Mononuclear cell (primary cell): ENCODE data around the gene CERS1. TPM values are rescaled to one million over a fixed set of nuclear protein-coding genes. Genes with fewer than 3 reads are reported as not detected.

Experiments used
- H3K27me3 ChIP-seq: 2 replicates; pipeline ENCODE4 v1.6.0; 2011; ENCODE audit warnings: low read length, control low read depth; ENCODE audit not compliant: insufficient read depth
- H3K4me1 ChIP-seq: 2 replicates; pipeline ENCODE4 v1.5.1; 2011; ENCODE audit warnings: mild to moderate bottlenecking, low read length, control low read depth; ENCODE audit not compliant: insufficient read depth
- H3K4me3 ChIP-seq: 2 replicates; pipeline ENCODE4 v1.5.1; 2011; ENCODE audit warnings: mild to moderate bottlenecking, low read length, moderate library complexity
- H3K9me3 ChIP-seq: 2 replicates; pipeline ENCODE4 v1.5.1; 2011; ENCODE audit warnings: low read depth, mild to moderate bottlenecking, control low read depth, low read length
- total RNA-seq: library from RNA; depleted of rRNA; stranded (reverse); fragments of >200 nt; gene quantifications from one replicate; pipeline ENCODE4 v1.2.3, GENCODE V29; 2012

The CERS1 gene
- total RNA-seq, 1 donor, result not detected

DNA sequence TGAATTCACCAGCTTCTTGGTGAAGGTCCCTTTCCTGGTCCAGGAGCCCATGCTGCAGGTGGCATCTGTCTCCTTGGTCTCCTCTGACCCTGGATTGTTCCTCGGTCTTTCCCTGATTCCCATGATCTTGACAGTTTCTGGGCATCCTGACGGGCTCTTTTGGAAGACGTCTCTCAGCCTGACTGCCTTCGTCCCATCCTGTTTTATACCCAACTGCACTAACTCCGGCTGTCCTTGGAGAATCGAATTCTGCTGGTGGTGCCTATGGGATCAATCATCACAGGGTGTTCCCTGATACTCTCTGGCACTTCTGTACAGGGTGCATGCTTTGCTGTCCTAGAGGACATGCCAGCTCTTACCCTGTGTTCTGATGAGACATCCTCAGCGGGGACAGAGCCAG lies 19.1 kb downstream of the CERS1 start:
- Histone ChIP-seq H3K9me3 (no peaks in the 10 kb centered on the region), H3K4me3 (no peak overlapping the region), H3K4me1 (no peaks in the 10 kb centered on the region), H3K27me3 (no peaks in the 10 kb centered on the region)

DNA sequence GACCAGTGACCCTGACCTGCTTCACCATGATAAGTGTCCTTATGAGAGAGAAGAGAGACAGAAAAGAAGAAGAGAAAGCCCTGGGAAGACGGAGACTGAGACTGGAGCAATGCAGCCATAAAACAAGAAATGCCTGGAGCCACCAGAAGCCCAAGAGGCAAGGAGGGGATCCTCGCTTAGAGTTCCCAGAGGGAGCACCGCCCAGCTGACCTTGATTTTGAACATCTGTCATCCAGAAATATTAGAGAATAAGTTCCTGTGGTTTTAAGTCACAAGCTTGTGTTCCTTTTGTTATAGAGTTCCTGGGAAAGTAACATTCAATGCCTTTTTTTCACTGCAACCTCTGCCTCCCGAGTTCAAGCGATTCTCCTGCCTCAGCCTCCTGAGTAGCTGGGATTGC lies 20.2 kb downstream of the CERS1 start:
- H3K9me3 ChIP-seq, result no peaks in the 10 kb centered on the region
- no peaks in the 10 kb centered on the region for H3K27me3 ChIP-seq
- H3K4me3 ChIP-seq, result no peak overlapping the region
- H3K4me1 ChIP-seq, result no peaks in the 10 kb centered on the region

DNA sequence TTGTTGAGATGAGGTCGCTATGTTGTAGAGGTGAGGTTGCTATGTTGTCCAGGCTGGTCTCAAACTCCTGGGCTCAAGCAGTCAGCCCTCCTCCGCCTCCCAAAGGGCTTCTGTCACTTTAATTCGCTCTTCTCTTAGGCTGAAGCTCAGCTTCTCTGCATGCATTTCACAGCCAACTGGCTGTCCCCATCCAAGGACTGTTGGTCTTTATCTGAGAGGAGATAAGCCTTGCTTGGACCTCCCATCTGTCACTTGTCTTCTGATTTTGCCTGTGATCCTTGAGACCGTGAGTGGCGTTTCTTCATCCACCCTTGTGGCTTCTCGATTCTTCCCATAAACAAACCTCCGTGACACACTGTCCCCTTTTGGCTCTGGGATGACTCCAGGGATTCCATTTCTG lies 24.4 kb downstream of the CERS1 start:
- no peak overlapping the region for H3K4me3 ChIP-seq
- no peaks in the 10 kb centered on the region for H3K9me3 ChIP-seq
- H3K27me3 ChIP-seq, result no peaks in the 10 kb centered on the region
- peaks cover 4% of the 10 kb centered on the region for H3K4me1 ChIP-seq

DNA sequence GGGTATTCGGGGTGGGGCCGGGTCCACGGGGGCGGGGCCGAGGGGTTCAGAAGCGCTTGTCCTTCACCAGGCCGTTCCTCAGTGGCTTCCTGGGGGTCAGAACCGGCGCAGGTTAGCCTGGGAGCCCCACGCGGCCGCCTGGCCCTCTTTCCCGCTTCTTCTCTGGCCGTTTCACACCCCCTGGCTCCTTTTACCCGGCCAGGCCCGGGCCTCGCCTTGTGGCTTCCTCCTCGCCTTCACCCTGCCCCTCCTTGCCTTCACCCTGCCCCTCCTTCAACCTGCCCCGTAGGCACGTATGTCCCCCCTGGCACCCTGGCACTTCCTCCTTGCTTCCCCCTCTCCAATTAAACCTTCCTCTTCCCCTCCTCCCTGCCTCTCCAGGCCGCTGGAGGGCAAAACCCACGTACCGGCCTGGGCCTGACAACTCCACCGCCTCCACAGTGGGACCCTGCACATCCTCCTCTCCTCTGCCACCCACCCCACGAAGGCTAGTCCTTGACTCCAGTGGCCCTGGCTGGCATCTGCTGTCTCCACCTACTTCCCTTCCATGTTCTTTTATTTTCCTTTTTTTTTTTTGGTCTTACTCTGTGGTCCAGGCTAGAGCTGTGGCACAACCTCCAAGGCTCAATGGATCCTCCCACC lies 25.3 kb downstream of the CERS1 start:
- Histone ChIP-seq H3K4me1 (peaks cover 4% of the 10 kb centered on the region), H3K27me3 (no peaks in the 10 kb centered on the region), H3K4me3 (no peak overlapping the region), H3K9me3 (no peaks in the 10 kb centered on the region)

DNA sequence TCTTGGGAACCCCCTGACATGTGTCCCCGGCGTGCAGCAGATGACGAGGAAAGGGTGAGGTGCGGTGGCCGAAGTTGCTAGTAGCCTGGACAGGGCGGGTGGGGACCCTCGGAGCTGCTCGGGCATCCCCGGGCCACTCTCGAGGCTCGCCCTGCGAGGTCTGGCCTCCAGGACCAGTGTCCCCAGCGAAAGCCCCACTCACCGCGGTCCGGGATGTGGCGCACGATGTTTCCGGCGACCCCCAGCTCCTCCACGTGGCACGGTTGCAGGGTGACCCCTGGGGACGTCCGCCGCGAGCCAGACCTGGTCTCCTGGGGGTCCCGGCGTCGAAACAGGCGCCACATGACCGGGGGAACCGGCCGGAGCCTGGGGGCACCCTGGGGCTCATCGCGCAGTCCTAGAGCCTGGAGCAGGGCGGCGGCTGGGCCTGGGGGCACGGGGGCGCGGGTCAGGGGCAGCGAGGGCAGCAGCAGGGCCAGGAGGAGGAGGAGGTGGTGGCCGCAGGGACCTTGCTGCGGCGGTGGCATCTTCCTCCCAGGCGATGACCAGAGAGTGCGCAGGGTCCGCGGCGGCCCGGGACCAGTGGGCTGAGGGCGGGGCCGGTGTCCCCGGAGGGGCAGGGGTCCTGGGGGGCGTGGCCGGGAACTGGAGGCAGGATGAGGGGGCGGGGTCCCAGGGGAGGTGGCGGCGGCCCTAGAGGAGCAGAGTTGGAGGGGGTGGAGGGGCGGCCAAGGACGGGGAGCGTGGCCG lies 26.0 kb downstream of the CERS1 start:
- Histone ChIP-seq H3K9me3 (no peaks in the 10 kb centered on the region), H3K27me3 (no peaks in the 10 kb centered on the region), H3K4me3 (no peak overlapping the region), H3K4me1 (peaks cover 4% of the 10 kb centered on the region)

DNA sequence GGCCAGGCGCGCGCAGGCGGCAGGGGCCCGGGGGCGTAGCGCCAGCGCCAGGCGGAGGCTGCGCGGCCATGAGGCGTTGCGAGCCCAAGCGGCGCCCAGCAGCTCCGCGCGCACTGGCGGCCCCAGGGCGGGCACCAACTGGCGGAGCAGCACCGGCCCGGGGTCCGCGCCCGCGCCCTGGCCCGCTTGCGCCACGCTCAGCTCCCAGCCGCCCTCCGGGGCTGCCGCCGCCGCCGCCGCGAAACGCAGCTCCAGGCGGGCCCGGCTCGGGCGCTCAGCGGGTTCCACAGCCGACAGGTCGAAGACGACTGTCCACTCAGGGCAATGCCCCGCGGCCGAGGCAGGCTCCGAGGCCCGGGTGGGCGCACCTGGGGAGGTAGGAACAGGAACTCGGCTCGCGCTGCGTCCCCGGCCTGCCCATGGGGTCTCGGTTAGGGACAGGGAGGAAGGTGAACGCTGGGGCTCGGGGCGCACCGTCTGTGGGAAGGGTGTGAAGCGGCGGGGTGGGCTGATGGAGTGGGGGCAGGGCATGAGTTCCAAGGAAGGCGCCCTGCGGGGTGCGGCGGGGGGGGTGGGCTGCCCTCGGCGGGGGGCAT lies 26.8 kb downstream of the CERS1 start:
- H3K27me3 ChIP-seq, result no peaks in the 10 kb centered on the region
- no peaks in the 10 kb centered on the region for H3K9me3 ChIP-seq
- peaks cover 4% of the 10 kb centered on the region for H3K4me1 ChIP-seq
- H3K4me3 ChIP-seq, result no peak overlapping the region

DNA sequence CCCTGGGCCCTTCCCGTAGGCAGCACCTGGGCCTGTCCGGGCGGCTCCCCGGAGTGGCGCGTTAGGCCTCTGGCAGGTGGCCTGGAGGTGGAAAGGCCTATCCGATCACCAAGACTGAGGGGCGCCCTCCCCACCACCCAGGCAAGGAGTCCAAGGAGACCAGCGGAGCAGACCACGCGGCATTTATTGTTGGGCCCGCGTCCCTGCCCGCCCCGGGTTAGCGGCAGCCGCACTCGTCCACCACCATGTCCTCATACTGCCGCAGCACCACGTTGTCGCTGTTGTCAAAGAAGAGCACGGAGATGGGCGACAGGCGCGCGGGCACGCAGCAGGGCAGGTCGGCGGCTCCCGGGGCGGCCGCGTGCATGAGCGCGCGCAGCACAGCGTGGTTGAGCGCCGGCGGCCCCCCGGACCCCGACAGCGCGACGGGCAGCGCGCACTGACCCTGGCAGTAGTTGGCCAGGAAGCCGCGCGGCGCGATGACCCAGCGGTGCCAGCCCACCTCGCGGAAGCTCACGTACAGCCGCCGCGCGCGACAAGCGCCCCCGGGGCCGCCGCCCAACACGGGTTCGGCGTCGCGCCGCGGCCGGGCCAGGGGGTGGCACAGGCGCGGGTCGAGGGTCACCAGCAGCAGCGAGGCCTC lies 27.5 kb downstream of the CERS1 start:
- H3K9me3 ChIP-seq, result no peaks in the 10 kb centered on the region
- no peaks in the 10 kb centered on the region for H3K27me3 ChIP-seq
- peaks cover 4% of the 10 kb centered on the region for H3K4me1 ChIP-seq
- H3K4me3 ChIP-seq, result no peak overlapping the region

DNA sequence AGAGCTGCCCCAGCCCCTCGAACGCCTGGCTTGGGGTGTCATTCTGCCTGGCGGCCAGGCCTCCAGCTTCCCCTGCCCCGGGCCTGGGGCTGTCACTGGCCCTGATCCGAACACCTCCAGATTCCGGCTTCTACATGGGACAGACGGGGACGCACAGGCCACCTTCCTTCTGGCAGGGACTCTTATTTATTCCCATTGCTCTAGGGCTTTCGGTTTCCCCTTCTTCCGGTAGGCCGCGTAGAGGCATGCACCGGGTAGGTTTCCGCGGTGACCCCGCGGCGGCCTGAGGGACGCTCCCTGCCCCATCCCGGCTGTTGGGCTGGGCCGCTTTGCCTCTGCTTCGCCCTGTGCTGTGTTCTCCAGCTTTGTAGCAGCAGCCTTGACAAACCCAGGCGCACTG lies 28.2 kb downstream of the CERS1 start:
- Histone ChIP-seq H3K9me3 (no peaks in the 10 kb centered on the region), H3K4me3 (no peak overlapping the region), H3K27me3 (no peaks in the 10 kb centered on the region), H3K4me1 (peaks cover 4% of the 10 kb centered on the region)

DNA sequence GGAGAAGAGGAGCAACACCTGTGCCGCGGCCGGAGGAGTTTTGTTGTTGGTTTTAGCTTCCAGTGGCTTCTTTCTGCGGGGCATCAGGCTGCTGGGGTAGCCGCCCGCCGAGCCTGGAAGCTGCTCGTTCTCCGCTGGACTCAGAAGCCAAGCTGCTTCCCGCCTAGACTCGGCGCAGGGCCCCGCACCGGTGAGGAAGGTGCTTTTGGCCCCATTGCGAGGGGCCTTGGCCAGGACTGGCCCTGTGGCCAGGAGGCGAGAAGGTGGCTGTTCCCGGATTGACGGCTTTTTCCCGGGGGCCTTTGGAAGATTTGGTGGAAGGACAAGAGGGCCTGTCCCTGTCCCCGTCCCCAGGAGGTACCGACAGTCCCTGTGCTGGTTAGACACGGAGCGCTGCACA lies 28.8 kb downstream of the CERS1 start:
- Histone ChIP-seq H3K27me3 (no peaks in the 10 kb centered on the region), H3K4me3 (no peak overlapping the region), H3K9me3 (no peaks in the 10 kb centered on the region), H3K4me1 (peaks cover 4% of the 10 kb centered on the region)

DNA sequence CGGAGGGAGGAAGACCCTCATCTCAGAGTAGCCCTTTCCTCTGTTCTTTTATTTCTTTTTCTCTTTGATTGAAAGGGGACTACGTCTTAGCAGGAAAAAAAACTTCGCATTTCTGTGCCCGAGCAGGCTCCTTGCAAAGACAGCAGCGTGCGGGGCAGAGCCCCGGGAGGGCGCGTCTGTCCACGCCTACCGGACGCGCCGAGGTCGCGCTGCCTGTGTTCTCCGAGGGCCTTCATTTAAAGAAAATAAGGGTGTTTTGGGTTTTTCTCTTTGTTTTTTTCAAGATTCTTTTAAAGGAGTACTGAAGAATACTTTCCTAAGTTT lies 29.2 kb downstream of the CERS1 start:
- no peaks in the 10 kb centered on the region for H3K9me3 ChIP-seq
- no peak overlapping the region for H3K4me3 ChIP-seq
- H3K4me1 ChIP-seq, result peaks cover 4% of the 10 kb centered on the region
- no peaks in the 10 kb centered on the region for H3K27me3 ChIP-seq

DNA sequence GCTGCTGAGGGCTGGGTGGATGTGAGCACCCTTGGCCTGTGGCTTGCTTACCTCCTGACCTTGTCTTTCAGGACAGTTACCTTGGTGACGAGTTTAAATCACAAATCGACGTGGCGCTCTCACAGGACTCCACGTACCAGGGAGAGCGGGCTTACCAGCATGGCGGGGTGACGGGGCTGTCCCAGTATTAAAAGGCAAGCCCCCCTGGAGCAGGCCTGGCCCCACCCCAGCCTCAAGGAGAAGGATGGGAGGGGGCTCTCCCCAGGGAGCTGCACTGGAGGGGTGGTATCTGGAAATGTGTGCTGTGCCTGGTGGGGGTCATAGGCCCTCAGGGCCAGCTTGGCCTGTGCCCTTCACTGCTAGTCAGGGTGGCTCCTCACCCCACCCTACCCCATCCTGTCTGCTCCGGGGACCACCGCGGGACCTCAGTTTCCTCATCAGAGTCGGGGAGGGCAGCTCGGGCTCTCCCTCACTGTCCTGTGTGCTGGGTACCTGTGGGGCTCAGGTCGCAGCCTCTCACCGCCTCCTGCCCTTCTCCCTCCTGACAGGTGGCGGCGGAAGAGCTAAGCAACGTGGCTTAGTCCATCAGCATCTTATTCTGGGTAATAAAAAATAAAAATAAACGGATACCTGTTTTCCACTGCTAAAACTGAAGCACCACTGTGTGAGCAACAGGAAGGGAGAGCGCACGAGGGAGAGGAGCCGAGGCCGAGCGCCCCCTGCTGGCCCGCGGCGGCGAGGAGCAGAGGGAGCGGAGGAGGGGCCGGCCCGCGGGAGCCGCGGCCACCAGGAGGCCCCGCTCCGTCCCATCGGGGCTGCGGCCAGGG lies 29.8 kb downstream of the CERS1 start:
- Histone ChIP-seq H3K9me3 (no peaks in the 10 kb centered on the region), H3K27me3 (no peaks in the 10 kb centered on the region), H3K4me1 (peaks cover 4% of the 10 kb centered on the region), H3K4me3 (no peak overlapping the region)

DNA sequence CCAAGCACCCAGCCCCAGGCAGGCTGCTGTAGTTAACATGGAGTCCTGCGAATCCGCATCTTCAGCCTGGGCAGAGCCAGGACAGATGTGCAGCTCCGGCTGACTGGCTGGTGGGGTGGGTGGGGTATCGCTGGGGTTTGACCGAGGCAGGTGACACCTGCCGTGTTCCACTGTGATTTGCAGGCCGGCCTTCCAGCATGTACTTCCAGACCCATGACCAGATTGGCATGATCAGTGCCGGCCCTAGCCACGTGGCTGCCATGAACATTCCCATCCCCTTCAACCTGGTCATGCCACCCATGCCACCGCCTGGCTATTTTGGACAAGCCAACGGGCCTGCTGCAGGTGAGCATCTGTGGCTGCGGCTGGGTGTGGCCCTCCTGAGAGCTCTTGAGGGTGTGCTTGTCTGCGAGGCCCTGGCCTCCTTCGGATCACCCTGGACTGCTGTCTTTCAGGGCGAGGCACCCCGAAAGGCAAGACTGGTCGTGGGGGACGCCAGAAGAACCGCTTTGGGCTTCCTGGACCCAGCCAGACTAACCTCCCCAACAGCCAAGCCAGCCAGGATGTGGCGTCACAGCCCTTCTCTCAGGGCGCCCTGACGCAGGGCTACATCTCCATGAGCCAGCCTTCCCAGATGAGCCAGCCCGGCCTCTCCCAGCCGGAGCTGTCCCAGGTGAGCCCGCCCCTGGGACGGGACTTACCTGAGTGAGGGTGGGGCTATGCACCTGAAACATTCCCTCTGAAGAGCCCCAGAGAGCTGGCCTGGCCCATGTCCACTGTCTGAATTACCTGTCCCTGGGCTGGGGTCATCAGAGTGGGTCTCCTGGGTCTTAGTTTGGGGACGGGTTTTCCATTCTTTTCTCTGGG lies 30.6 kb downstream of the CERS1 start:
- Histone ChIP-seq H3K27me3 (no peaks in the 10 kb centered on the region), H3K4me1 (peaks cover 4% of the 10 kb centered on the region), H3K4me3 (no peak overlapping the region), H3K9me3 (no peaks in the 10 kb centered on the region)

DNA sequence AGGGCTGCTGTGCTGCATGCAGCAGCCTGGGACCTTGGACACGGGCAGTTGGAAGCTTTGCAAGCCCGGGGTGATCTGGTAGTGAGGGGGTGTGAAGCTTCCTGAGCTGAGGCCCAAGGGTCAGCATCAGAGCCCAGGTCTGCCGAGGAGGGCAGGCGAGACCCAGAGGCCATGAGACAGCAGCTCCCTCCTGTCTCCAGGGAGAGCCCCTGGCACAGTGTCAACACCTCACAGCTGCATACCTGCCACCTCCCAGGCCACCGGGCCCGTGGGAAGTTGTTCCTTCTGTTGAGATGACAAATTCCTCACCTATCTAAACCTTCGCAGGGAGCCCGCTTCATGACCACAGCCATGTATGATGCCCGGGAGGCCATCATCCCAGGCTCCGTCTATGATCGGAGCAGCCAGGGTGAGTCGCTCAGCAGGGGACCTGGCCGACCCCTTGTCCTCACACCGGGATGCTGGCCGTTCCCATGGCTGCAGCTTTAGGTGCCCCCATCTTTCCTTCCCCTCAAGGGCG lies 32.1 kb downstream of the CERS1 start:
- no peaks in the 10 kb centered on the region for H3K27me3 ChIP-seq
- H3K9me3 ChIP-seq, result no peaks in the 10 kb centered on the region
- no peaks in the 10 kb centered on the region for H3K4me1 ChIP-seq
- no peak overlapping the region for H3K4me3 ChIP-seq
